NCI-H1930 (cell line): ENCODE results near the gene MSRB3.
"Not testable (repeated sequence)": the region's sequence is repeated elsewhere in the genome, so short reads cannot be mapped to it uniquely, and the experiment has no call there.

Experiments used
- DNase-seq, 2 experiments: peaks; one replicate each; lab custom pipeline; 2025; lab: John Stamatoyannopoulos, UW

The MSRB3 gene

DNA sequence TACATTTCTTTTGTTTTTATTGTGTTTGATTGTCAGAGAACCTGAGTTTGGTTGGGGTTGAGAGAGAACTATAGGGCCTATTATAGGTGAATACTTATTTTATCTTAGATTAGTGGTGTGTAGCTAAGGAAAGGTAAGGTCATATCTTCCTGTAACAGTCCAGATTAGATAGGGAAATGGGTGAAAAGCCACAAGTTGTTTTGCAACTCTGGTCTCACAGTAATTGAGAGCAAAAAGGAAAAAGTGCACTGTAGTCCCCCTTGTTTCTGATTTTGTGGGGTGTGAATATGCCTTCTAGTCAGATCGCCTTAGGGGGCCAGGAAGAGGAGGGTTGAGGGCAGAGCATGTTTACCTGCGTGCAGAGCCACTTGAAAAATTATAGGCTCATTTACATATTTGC is 8.9 kb downstream of the MSRB3 start:
- DNase-seq, result no peak

DNA sequence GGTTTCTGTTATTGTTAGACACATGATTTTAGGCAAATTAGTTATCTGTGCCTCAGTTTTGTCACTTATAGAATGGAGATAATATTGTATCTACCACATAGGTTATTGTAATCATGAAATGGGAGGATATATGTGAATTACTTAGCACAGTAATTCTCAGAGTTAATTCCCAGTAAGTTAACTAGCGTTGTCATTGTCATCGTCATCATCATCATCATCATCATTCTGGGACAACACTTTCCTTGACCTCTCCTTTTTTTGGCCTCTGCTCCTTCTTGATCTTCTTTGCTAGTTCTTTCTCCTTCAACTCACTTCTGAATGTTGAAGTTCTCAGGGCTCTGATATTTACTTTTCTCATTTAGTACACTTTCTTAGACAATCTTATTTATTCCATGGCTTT is 13.8 kb downstream of the MSRB3 start:
- no peak for DNase-seq

DNA sequence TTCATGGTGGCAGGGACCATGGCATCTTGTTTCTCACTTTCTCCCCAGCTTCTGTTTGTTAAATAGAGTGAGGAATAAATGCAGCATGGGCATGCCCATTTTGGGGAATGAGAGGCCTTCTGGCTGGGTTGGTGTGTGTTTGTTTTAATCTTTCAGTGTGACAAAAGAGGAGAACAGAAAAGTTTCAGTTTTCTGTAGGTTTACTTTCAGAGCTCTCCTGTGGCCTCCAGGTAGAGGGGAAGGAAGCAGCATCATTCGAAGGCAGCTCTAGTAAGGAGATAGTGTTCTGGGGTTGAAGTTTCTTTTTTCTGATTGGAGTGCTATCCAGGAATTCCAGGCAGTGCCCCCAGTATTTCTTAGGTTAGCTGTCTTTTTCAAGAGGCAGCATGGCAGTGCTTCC is 15.3 kb downstream of the MSRB3 start:
- DNase-seq, result no peak

DNA sequence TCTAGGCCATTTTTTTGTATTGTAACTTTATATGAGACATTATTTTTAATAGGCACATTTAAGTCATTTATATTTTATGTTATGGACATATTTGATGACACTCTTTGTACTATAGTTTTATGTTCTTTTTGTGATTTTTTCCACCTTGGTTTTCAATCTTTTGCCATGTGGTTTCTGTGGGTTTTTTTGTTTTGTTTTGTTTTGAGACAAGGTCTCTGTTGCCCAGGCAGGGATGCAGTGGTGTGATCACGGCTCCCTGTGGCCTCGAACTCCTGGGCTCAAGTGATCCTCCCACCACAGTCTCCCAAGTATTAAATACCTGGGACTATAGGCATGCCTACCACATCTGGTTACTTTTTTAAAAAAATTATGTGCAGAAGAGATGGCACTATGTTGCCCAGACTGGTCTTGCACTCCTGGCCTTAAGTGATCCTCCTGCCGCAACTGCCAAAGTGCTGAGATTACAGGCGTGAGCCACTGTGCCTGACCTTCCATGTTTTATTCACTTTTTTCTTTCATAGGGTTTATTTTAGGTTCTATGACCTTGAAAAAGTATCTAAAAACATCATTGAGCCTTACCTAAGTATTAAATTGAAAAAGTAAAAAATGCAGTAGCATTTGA is 16.3 kb downstream of the MSRB3 start:
- DNase-seq, result no peak

DNA sequence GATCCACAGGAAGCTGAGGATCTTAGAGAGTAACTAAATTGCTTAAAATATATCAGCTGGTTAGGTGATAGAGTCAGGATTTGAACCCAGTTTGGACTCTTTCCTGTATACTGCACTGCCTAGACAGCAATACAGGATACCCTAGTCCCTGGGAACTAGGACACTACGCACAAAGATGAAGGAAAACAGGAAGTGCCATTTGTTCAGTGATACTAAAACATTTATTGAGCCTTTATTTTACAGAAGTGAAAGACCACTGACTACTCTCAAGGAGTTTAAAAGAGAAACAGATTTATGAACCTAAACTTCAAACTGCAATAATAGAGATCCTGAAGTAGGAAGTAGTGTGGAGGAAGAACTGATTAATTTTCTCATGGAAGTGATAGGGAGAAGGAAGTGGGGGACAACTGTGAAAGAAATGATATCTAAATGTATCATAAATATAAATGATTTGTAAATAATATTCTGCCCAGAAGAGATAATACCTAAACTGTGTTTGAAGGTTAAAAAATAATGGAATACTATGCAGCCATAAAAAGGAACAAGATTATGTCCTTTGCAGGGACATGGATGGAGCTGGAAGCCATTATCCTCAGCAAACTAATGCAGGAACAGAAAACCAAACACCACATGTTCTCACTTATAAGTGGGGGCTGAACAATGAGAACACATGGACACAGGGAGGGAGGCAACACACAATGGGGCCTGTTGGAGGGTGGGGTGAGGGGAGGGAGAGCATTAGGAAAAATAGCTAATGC is 18.2 kb downstream of the MSRB3 start:
- no peak for DNase-seq

DNA sequence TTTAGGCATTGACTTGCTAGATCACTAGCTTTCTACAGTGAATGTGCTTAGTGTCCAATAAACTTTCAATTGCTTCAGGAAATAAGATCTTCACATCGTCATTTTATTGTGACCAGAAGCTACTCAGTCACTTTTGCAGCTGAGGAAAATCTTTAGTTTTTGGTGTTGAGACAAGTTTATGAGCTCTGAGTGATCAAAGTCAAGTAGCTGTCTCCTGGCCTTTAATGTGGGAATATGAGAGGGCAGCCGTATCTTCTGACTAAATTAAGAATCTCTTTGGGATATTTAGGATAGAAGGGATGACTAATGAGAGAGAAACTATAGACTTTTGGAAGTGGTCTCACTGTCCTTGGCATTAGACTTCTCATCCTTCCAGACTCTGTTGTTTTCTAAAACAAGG is 21.6 kb downstream of the MSRB3 start:
- no peak for DNase-seq

DNA sequence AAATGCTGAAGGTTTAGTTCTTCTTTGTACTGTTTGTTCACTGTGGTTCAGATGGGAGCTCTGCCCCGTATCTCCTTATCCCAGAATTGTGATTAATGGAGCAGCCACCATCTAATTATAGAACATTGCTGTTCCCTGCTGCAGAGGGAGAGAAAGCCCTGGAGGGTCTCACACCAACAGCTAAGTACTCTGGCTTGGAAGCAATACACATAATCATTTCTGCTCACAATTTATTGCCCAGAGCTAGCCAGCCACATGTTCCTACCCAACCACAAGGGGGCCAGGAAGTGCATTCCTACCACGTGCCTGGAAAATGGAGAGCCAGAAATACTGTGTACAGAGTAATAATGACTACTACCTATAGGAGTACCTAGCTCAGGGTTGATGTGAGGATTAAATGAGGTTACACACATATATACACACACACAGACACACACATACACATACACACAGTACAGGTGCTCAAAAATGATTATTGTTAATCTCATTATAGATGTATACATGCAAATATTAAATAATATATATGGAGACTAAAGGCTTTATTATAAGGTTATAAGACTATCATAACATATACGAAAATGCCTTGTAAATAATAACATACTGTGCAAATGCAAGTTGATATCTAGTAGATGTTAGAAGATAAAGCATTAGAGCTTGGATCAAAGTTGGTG is 22.3 kb downstream of the MSRB3 start:
- DNase-seq, result no peak

DNA sequence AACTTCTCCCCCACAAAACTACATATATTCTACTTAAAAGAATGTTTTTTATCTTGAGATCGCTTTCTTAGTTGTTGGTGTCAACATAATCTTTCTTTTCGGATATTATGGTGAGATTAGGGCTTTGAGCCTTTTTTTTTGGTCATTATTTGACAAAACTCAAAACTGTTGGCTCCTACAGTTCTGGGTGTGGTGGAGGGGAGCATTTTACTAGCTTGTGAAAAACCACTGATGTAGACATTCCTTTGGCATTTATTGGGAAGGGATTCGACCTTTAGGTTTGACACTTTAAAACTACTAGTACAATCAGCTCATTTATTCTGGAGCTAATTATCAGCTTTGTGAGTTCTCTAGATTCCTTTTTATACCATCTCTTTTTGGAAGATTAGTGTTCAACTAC is 24.4 kb downstream of the MSRB3 start:
- DNase-seq, result no peak

DNA sequence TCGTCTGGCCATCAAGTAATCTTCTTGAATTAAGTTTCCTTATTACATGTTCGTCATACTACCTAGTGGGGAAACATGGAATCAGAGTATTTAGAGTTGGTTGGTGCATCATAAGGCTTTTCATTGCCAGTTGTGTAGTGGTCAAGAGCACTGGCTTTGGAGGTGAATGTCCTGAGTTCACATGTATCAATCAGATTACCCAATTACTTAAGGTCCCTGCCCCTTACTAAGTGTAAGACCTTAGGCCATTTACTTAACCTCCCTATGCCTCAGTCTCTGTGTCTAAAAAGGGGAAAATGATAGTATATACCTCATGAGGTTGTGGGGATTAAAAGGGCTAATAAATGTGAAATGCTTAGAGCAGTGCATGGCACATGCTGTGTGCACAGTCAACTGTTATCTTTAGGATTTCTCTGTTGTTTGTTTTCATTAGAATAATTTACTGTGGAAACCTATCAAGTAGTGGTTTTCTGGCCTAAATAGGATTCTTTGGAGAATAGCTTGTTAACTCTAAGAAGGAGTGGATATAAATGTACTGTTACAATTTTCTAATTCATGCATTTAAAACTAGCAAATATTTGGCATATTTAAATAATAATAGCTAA is 27.0 kb downstream of the MSRB3 start:
- no peak for DNase-seq

DNA sequence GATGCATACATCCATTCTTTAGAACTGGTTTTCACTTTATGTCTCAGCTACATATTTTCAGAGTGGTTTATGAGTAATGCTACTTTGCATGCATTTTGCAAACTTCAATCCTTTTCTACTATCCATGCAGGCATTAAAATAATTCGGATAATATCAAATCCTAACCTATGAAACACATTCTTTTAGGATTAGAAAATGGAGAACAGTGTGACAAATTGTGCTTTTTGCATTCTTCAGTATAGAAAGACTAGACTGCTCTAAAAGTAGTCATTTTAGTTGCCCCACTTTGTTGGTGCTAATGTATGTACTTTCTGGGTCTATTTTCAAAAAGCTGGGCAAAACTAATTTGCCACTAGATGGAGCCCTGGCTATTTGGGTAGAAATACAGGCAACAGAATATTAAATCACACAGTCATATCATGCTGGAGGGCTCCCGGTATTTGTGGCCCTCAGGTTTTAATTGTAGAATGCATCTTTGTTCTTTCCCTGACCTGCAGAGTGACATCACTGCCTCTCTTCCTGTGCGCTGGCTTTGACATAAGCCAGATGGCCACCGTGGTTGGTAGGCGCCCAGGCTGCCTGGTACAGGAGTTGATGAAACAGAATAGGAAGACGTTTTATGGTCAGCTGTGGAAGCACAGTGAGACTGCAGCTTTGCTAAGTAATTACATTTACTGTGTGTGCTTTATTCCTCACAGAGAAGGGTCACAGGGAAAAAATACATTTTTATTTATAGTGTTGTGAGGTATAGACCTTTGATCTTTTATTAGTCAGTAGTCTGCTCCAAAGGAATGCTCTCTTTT is 28.1 kb downstream of the MSRB3 start:
- no peak for DNase-seq

DNA sequence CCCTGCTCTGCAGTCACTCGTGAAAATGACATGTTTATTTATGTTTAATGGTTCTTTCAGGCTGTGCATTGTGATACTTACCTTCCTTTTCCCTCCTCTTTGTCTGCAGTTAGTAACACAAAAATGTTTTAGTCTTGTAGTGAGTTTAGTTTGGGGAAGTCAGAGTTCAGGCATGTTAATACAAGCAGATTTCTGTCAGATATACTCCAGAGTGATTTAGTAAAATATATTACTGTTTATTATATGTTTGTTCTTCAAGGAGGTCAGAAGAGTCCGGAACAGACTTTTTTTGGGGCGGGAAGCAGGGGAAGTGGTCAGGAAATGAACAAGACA is 28.7 kb downstream of the MSRB3 start:
- no peak for DNase-seq

DNA sequence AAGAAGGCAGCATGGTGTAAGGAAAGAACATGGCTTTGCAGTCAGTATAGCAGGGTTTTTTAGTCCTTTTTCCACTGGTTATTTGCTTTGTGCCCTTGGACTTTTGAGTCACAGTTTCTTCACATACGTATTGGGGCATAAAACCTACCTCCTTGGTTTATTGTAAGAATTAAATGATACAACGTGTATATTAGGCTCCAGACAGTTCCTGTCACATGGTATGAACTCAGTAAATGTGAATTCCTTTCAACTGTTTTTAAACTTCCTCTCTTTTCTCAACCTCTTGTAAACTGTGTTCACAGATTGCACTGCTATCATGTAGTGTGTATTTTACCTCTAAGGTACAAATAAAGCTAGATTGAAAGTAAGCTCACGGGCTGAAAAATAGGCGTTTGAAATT is 29.5 kb downstream of the MSRB3 start:
- no peak for DNase-seq

DNA sequence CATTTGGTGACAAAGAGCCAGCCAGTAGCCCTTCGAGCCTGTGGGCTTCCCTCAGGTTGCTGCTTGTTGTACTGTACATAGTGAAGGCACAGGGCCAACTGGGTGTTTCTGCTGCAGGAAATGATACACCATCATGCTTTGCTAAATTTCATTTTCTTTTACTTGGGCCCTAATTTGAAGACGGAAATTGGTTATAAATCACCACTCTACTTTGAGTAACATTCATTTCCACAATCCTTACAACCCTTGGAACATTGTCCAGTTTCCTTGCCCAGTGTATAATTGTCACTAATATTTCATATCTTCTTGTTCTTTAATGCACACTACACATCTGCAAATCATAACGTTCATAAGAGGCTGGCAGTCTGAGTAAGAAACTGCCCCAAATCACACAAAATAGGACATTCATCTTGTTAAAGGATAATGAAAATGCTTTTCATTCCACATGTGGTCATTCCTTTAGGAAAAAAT is 30.2 kb downstream of the MSRB3 start:
- DNase-seq, result no peak

DNA sequence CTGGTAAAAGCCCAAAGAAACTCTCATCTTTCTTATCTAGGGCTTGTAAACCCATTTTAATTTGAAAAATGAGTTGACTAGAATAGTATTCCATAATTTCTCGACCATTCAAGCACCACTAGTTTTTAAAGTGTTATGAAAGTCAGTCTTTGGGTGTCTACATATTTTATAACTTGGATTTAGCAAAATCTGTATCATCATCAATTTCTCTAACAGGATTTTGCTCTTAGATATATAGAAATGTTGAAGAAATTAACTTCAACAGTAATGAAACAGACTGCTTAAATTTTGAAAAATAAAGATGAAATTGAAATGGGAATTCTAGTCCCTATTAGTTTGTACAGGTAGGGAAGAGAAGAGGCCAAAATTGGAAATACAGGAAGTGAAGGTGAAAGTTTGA is 32.8 kb downstream of the MSRB3 start:
- no peak for DNase-seq

DNA sequence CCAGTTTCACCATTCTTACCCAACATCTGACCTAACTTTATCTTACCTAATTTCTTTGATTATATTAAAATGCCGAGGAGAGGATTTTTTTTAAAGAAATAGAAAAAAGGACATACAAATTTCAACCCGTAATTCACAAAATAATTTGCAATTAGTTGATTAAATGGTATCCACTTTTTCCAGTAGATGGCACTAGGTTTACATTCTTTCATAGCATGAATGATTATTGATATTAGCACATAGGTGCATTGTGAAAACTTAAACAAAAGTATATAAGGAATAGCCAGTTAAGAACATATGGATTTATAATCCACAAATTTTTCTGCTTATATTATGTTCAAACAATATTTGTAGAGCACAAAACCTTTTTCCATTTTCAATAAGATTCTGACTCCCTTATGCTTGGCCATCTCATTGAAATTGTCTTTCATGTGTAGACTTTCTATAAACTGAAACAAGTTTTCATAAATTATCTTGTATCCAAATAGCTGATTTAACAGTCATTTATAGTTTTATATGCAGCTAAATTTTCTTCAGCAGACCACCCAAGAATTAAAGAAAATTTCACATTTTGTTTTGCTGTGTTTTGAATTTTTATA is 35.3 kb downstream of the MSRB3 start:
- DNase-seq, result no peak

DNA sequence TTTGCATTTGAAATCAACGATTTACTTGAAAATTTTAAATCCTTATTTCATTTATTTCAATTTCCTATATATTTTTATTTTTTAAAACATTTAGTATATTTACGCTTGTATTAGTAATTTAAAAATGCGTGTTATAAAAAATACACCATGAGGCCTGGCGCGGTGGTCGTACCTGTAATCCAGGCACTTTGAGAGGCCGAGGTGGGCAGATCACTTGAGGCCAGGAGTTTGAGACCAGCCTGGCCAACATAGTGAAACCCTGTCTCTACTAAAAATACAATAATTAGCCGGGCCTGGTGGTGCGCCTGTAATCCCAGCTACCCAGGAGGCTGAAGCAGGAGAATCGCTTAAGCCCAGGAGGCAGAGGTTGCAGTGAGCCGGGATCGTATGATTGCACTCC is 36.8 kb downstream of the MSRB3 start:
- not testable (repeated sequence) for DNase-seq

DNA sequence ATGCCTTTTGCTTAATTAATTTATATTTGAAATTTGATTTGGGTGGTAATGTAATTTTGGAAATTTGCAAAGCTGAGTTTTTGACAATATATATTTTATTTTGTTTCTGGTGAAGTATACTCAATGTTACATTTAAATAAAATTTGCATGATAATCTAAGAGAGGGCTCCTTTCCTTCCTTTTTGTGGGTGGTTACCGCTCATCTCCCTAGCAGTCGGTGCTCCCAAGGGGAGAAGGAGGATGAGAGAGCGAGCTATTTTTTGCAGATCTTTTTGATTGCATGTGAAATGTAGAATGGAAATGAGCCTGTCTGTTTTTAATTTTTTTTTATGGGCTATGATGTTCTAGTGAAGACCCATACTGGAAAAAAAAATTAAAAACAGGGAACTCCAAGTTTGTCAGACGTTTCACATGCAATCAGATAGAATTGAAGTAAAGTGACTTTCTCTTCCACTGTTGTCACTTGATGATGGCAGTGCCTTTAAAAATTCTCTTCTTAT is 39.8 kb downstream of the MSRB3 start:
- no peak for DNase-seq

DNA sequence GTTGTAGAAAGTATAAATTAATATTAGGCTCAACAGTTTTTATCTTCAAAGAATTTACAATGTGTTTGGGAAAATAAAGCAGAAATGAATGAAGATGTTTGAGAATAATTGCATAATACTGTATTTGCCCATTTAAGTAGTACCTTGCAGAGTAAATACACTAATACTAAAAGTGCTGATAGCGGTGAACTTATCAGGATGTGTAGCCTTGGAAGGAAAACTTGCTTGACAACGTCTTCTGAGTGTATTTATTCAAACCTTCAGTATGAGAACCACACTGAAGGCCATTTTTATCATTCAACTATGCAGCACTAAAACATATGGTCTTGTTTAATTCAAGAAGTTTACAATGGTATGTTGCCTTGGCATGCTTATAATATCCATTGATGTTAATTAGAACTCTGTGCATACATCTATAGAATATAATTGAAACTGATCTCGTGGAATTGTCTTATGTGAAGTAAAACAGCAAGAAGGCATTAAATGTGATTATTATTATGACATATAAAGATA is 41.3 kb downstream of the MSRB3 start:
- no peak for DNase-seq

DNA sequence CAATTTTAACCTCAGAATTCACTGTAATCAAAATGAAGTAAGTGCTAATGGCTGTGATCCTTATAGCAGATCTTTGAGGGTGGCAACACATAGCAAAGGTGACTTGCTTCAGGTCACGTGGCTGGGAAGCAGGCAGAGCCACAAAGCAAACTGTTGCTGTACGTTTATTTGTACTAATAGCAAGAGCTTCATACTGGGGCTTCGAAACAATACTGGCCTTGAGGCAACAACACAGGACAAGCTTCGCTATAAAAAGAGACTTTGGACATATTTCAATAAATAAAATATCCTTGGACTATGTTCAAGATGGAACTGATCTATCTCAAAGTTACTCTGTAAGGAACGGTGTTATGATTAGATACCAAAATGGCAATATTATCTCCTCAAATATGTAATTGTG is 44.6 kb downstream of the MSRB3 start:
- no peak for DNase-seq

DNA sequence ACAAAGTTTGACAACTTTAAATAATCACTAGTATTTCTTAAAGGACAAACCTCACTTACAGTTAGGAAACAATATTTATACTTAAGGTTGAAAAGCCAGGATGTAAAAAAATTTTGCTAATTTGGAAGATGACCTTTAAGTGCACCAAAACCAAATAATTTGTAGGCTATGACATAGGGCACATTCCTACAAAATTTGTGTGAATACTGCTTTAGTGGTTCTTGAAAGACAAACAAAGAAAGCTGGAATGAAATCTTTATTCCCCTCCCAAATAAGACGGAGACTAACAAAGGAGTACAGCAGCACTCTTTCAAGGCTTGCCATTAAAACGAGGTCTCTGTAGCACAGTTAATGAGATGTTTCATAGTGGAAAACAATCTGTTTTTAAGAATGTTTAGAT is 45.6 kb downstream of the MSRB3 start:
- DNase-seq, result no peak

DNA sequence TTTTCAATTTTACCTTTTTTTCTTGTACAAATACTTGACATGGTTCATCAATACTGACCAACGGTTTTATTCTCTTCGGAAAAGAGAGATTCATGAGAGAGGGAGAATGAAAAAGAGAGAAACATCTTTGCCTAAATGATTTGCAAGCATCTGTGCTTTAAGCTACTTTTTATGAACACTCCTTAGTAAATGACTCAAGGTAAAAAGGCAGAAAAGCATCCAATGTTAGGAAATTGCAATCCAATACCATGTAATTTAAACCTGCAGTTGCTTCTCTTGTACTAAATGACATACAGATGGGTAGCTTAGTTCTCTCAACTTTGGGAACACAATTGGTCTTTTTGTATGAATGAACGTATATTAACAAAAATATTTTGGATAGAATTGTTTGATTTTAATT is 46.1 kb downstream of the MSRB3 start:
- DNase-seq, result no peak
